Subcutaneous adipose tissue (tissue), 4 donors: ENCODE measurements around the gene PEPD. TPM values are rescaled to one million over a fixed set of nuclear protein-coding genes. Genes with fewer than 3 reads are reported as not detected.

Experiments used
- CTCF ChIP-seq: fragments of 450-650 bp; IDR thresholded peaks from one replicate; pipeline ENCODE4 v1.5.1; 2016; ENCODE audit warnings: low read depth, mild to moderate bottlenecking, control low read depth, antibody characterized with exemption, moderate library complexity
- total RNA-seq, 4 donors: library from RNA; depleted of rRNA; stranded (reverse); fragments of >200 nt; gene quantifications; one replicate each; pipeline ENCODE4 v1.1.0, GENCODE V29; 2016

PEPD gene
- total RNA-seq, 4 donors from 2014 or later: 71.3 to 110 (median 92.6) TPM

GRCh38 chr19:33340991-33341390 lies 180.6 kb downstream of the PEPD start:
- no peak for TF ChIP-seq CTCF

- no peak for TF ChIP-seq CTCF
Measured at GRCh38 chr19:33339016-33339984, 182.3 kb downstream of the PEPD start.

Other genes starting within 250 kb of the PEPD start
- gene CEBPA, start 219.3 kb downstream of the PEPD start, total RNA-seq: 100 to 1,000 TPM; 114 to 646 (median 258) TPM
- gene CEBPG, start 148.1 kb downstream of the PEPD start, total RNA-seq: 10 to 100 TPM; 24.6 to 37.9 (median 32.5) TPM
- gene CHST8, start 100.2 kb upstream of the PEPD start, total RNA-seq: 1 to 10 TPM in 1 of 4 donors, under 1 TPM in 3; 0.49 to 4.0 (median 0.70) TPM